HG02885 (cell line): ENCODE measurements around the gene NTNG1.

Source experiments
- ATAC-seq: cut with Tn5 transposase; IDR thresholded peaks from one replicate; pipeline ENCODE4 v1.9.1; 2021; ENCODE audit warnings: mild to moderate bottlenecking; ENCODE audit not compliant: unreplicated experiment, poor library complexity

The NTNG1 gene

GRCh38 chr1:107480548-107481415 is 339.9 kb downstream of the NTNG1 start:
- ATAC-seq = peak; percentile 79

GRCh38 chr1:107481756-107482384 is 341.0 kb downstream of the NTNG1 start:
- ATAC-seq = no peak

- no peak for ATAC-seq
Observed at GRCh38 chr1:107483949-107484348, 343.1 kb downstream of the NTNG1 start.

- no peak for ATAC-seq
Observed at GRCh38 chr1:107486349-107486748, 345.5 kb downstream of the NTNG1 start.

GRCh38 chr1:107487506-107487905 is 346.7 kb downstream of the NTNG1 start:
- ATAC-seq = no peak

GRCh38 chr1:107491582-107491981 is 350.7 kb downstream of the NTNG1 start:
- no peak for ATAC-seq

GRCh38 chr1:107493111-107493716 is 352.4 kb downstream of the NTNG1 start:
- ATAC-seq = no peak

GRCh38 chr1:107494061-107494460 is 353.2 kb downstream of the NTNG1 start:
- ATAC-seq = no peak

GRCh38 chr1:107496002-107496401 is 355.2 kb downstream of the NTNG1 start:
- no peak for ATAC-seq

GRCh38 chr1:107499139-107499744 is 358.4 kb downstream of the NTNG1 start:
- peak; percentile 97 for ATAC-seq

- no peak for ATAC-seq
Observed at GRCh38 chr1:107501081-107501605, 360.3 kb downstream of the NTNG1 start.

- ATAC-seq = no peak
Observed at GRCh38 chr1:107510347-107510746, 369.5 kb downstream of the NTNG1 start.

GRCh38 chr1:107512836-107513235 is 372.0 kb downstream of the NTNG1 start:
- no peak for ATAC-seq

- no peak for ATAC-seq
Observed at GRCh38 chr1:107514841-107515240, 374.0 kb downstream of the NTNG1 start.

- no peak for ATAC-seq
Observed at GRCh38 chr1:107515702-107516101, 374.9 kb downstream of the NTNG1 start.

GRCh38 chr1:107523061-107523460 is 382.2 kb downstream of the NTNG1 start:
- ATAC-seq = no peak

- no peak for ATAC-seq
Observed at GRCh38 chr1:107523736-107524135, 382.9 kb downstream of the NTNG1 start.

GRCh38 chr1:107524301-107524700 is 383.5 kb downstream of the NTNG1 start:
- no peak for ATAC-seq

GRCh38 chr1:107525145-107525544 is 384.3 kb downstream of the NTNG1 start:
- no peak for ATAC-seq

- ATAC-seq = no peak
Observed at GRCh38 chr1:107525961-107526360, 385.1 kb downstream of the NTNG1 start.
